Upper lobe of right lung (tissue), 1 donor: Measurements from ENCODE around the gene EWSR1. TPM values are rescaled to one million over a fixed set of nuclear protein-coding genes. Genes with fewer than 3 reads are reported as not detected.

ENCODE experiments used
- ATAC-seq: fragments of 200-7000 bp; cut with Tn5 transposase; one replicate; pipeline ENCODE4 v1.9.1; 2020; ENCODE audit warnings: mild to moderate bottlenecking, moderate library complexity
- DNase-seq: peaks from one replicate; pipeline ENCODE4 v3.0.0-alpha.2; 2020
- H3K27ac ChIP-seq: fragments of 200-600 bp; one replicate; pipeline ENCODE4 v1.8.0; 2022
- H3K27me3 ChIP-seq: fragments of 200-600 bp; one replicate; pipeline ENCODE4 v1.8.0; 2022; ENCODE audit warnings: mild to moderate bottlenecking
- H3K36me3 ChIP-seq: fragments of 200-600 bp; one replicate; pipeline ENCODE4 v1.8.0; 2022
- H3K4me1 ChIP-seq: fragments of 200-600 bp; one replicate; pipeline ENCODE4 v1.8.0; 2022
- H3K4me3 ChIP-seq: fragments of 200-600 bp; one replicate; pipeline ENCODE4 v1.8.0; 2022; ENCODE audit warnings: mild to moderate bottlenecking
- H3K9me3 ChIP-seq: fragments of 200-600 bp; one replicate; pipeline ENCODE4 v1.8.0; 2022
- CTCF ChIP-seq: fragments of 200-600 bp; IDR thresholded peaks from one replicate; pipeline ENCODE4 v1.8.0; 2022; ENCODE audit warnings: antibody characterized with exemption
- intact Hi-C: fragments of 100-400 bp; cut with DNase I; formaldehyde crosslinking; loops from one replicate; pipeline ENCODE4 v1.11.0; 2022
- total RNA-seq: library from RNA; stranded (reverse); fragmentation: NEBNext Ultra II Directional; extraction: Animal tissue kit (Norgen Biotek cat#: 25700); gene quantifications from one replicate; pipeline ENCODE4 v1.2.1, GENCODE V29; 2021
- donor health status: DM: no; HTN: yes; CAD: no; lungs with severe emphysema.

EWSR1 gene
- total RNA-seq, 1 donor from 2014 or later = 149 TPM

GRCh38 chr22:29331213-29331612, 63.1 kb downstream of the EWSR1 start:
- H3K36me3 ChIP-seq = peaks cover 91% of the 10 kb centered on the region
- intact Hi-C loops = no loop called here

GRCh38 chr22:29331658-29332300, 63.7 kb downstream of the EWSR1 start:
- Histone ChIP-seq H3K36me3 (peaks cover 91% of the 10 kb centered on the region), H3K27ac (no peak overlapping the region)

More at GRCh38 chr22:29331213-29331612, 63.1 kb downstream of the EWSR1 start:
- H3K27ac ChIP-seq = no peak overlapping the region
- ATAC-seq = no peak
- no peaks in the 10 kb centered on the region for H3K27me3 ChIP-seq
- no peak overlapping the region for H3K4me3 ChIP-seq
- no peaks in the 10 kb centered on the region for H3K9me3 ChIP-seq
- TF ChIP-seq CTCF = no peak
- DNase-seq = no peak
- no peaks in the 10 kb centered on the region for H3K4me1 ChIP-seq

GRCh38 chr22:29332886-29333496, 64.9 kb downstream of the EWSR1 start:
- Histone ChIP-seq H3K9me3 (no peaks in the 10 kb centered on the region), H3K36me3 (peaks cover 93% of the 10 kb centered on the region), H3K4me1 (no peaks in the 10 kb centered on the region), H3K27ac (no peak overlapping the region), H3K4me3 (no peak overlapping the region), H3K27me3 (no peaks in the 10 kb centered on the region)
- no peak for ATAC-seq
- intact Hi-C loops = no loop called here
- no peak for TF ChIP-seq CTCF
- DNase-seq = no peak

More at GRCh38 chr22:29331658-29332300, 63.7 kb downstream of the EWSR1 start:
- ATAC-seq (no peak), DNase-seq (no peak)
- H3K9me3 ChIP-seq = no peaks in the 10 kb centered on the region
- intact Hi-C loops = no loop called here
- no peaks in the 10 kb centered on the region for H3K4me1 ChIP-seq
- H3K27me3 ChIP-seq = no peaks in the 10 kb centered on the region
- TF ChIP-seq CTCF = no peak
- H3K4me3 ChIP-seq = no peak overlapping the region

- H3K27me3 ChIP-seq = no peaks in the 10 kb centered on the region
- ATAC-seq (no peak), DNase-seq (no peak)
- H3K27ac ChIP-seq = no peak overlapping the region
- no peak overlapping the region for H3K4me3 ChIP-seq
- no peaks in the 10 kb centered on the region for H3K4me1 ChIP-seq
- TF ChIP-seq CTCF = no peak
- H3K36me3 ChIP-seq = peaks cover 94% of the 10 kb centered on the region
- intact Hi-C loops = no loop called here
- H3K9me3 ChIP-seq = no peaks in the 10 kb centered on the region
Observed at GRCh38 chr22:29334148-29334547, 66.1 kb downstream of the EWSR1 start.

GRCh38 chr22:29334696-29335344, 66.8 kb downstream of the EWSR1 start:
- Histone ChIP-seq H3K27ac (no peak overlapping the region), H3K27me3 (no peaks in the 10 kb centered on the region), H3K9me3 (no peaks in the 10 kb centered on the region), H3K36me3 (peaks cover 95% of the 10 kb centered on the region), H3K4me1 (no peaks in the 10 kb centered on the region), H3K4me3 (no peak overlapping the region)
- TF ChIP-seq CTCF = no peak
- intact Hi-C loops = no loop called here
- ATAC-seq (no peak), DNase-seq (no peak)
